HG02642 (cell line): ENCODE results near the gene MECP2.

ENCODE experiments used
- ATAC-seq: cut with Tn5 transposase; IDR thresholded peaks from one replicate; pipeline ENCODE4 v1.9.1; 2021; ENCODE audit warnings: mild to moderate bottlenecking; ENCODE audit not compliant: unreplicated experiment, poor library complexity

Gene MECP2

GRCh38 chrX:154019633-154020528 is 77.6 kb downstream of the MECP2 start, which contains the start of gene IRAK1:
Gene IRAK1, minus strand, starts transcription at chrX:154019902. Its CDS starts 90 bp downstream, at chrX:154019812.
- ATAC-seq = peak; percentile 70

GRCh38 chrX:154019061-154019621 is 78.4 kb downstream of the MECP2 start:
- peak; percentile 23 for ATAC-seq

DNA sequence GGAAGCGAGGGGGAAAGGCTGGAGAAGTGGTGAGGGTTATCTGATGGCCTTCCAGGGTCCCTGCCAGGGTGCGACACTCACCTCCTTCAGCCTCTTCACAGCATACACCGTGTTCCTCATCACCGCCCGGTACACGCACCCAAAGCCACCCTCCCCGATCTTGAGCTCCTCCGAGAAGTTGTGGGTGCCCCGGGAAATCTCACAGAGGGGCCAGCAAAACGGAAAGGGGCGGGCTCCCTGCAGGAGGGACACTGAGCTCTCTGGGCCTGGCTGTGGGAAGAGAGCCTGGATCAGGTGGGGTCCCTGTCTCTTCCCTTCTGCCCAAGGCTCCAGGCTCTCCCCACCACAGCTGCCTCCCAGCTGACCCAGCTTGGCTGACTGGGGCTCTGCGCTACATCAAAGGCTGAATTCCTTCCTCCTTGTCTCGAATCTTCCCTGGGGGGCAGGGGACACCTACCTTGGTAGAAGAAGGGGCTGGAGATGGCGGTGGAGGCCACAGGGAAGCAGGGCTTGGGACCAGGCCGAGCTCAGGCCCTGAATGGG is 78.9 kb downstream of the MECP2 start:
- no peak for ATAC-seq

DNA sequence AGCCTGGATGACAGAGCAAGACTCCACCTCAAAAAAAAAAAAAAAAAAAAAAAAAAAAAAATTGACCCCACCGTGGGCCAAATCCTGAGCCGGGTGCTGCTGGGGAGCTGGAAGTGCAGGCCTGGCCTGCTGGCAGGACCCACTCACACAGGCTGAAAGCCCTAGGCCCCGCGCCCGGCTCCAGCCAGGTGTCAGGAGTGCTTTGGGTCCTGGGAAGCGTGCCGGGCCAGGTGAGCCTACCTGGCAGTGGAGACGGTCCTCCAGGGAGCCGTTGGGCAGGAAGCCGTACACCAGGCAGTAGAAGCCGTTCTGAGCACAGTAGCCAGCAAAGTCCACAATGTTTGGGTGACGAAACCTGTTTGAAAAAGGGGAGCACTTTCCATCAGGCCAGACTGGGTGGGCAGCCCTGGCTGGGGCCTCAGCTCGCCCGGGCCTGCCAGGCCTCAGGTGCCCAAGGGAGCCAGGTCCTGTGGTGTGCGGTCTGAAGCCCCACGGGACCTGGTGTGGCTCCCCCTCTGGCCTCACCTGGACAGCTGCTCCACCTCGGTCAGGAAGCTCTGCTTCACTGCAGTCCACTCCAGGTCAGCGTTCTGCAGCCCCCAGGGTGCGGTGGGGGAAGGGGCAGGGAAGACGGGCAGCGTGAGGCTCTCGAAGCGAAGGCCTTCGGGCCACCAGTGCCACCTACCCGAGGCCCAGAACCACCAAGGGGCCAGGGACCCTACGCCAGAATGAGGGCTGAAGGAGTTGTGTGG is 79.6 kb downstream of the MECP2 start:
- no peak for ATAC-seq

GRCh38 chrX:154016366-154017076 is 81.0 kb downstream of the MECP2 start:
- ATAC-seq = no peak

- no peak for ATAC-seq
These were observed 81.8 kb downstream of the MECP2 start for GRCh38 chrX:154015581-154016264.

GRCh38 chrX:154014429-154015380 is 82.8 kb downstream of the MECP2 start:
- no peak for ATAC-seq

DNA sequence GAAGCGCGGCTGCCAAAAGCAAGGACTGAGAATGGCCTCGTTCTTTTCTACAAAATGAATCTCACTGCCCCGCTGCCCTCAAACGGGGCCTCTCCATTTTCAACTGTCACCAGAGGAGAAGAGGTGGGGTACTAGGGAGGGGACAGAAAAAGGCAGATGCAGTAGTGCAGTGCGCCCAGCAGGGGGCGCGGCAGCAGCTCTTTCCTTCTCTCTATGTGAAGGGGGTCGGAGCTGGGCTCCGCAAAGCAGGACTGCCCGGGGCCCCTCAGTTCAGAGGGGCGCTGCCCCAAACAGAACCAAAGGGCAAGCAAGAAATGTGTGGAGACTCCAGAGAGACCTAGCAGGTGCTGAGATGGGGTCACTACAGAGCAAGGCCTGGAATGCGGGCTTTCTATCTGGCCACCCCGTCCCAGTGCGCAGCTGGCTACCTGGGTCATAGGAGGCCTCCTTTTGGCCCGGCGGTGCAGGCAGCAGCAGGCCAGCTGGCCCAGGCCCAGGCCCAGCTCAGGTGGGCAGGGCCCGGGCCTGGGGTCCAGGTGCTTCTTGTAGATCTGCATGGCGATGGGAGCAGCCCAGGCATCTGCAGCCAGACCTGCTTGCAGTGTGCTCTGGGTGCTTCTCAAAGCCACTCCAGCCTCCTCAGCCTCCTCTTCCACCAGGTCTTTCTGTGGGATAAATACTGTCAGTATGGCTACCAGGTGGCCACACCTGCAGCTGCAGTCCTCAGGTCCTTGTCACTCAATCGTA is 83.7 kb downstream of the MECP2 start:
- peak; percentile 46 for ATAC-seq

DNA sequence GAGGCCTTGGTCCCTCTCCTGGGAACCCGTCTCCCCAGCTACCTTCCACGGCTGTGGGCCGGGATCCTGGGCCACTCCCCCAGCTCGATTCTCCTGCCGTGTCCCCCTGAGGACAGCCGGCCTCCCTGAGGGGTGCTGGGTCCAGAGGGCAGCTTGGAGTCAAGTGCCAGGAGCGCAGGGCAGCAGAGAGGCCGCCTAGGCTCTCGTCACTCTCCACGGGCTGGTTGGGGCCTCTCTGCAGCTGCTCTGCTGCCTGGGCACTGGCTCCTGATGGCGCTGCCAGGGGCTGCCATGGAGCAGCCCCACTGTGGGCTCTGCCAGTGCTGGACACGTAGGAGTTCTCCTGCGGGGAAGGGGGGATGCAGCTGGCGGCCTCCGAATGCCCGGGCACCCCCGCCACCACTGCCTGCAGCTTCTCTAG is 84.5 kb downstream of the MECP2 start:
- ATAC-seq = no peak

DNA sequence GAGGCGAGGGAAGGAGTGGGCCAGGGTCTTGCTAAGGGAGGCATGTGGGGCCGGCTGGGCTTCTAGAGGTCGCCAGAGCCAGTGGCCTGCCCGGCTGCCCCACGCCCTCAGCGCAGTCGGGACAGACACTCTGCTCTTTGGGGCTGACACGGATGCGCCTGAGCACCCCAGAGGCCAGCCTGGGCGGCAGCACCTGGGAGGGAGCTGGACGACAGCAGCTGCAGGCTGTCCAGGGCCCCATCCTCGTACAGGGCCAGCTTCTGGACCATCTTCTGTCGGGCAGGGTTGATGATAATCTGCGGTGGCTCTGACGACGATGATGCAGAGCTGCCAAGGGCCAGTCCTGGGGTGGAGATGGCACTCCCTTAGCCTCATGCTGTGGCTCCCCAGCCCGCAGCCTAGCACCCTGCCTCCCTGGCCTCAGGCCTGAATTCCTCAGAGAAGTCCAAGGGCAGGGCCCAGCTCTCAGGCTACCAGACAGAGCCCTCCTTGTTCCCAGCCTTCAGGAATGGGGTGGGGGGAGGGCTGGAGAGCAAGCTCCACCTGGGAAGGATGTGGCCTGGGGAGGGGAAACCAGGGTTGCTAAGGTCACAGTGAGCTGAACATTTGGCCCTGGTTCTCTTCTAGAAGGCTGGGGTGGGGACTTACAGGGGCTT is 85.1 kb downstream of the MECP2 start:
- no peak for ATAC-seq

- ATAC-seq = no peak
These were observed 85.9 kb downstream of the MECP2 start for GRCh38 chrX:154011376-154012335.

GRCh38 chrX:154010330-154011087 is 87.0 kb downstream of the MECP2 start:
- no peak for ATAC-seq

DNA sequence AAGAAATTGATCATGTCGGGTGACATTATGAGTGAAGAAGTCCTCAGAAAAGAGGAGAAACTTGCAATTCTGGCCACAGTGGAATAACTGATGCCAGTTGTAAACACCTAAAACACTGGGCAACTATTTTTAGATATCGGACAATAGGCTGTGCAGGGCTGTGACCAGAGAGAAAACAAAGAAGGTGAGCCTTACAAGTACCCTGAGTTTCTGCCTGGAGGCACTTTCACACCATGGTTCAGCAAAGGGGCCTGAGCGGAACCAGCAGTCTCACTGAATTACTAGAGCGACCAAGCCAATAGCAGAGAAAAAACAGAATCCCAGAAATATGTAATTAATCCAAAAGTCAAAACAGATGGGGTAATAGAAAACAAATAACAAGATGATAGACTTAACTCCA is 89.0 kb downstream of the MECP2 start:
- ATAC-seq = peak; percentile 4

- no peak for ATAC-seq
These were observed 90.6 kb downstream of the MECP2 start for GRCh38 chrX:154006947-154007346.

GRCh38 chrX:154004315-154004714 is 93.2 kb downstream of the MECP2 start:
- ATAC-seq = no peak
